GM19193 (cell line): ENCODE results near the gene MPND.

Source experiments
- POLR2A ChIP-seq: IDR thresholded peaks from 4 replicates; pipeline ENCODE4 v1.6.1; 2011; ENCODE audit not compliant: insufficient read depth, insufficient read length; ENCODE audit errors: extremely low read depth

Gene MPND

GRCh38 chr19:4376028-4376670 is 32.8 kb downstream of the MPND start:
- no peak for TF ChIP-seq POLR2A

- no peak for TF ChIP-seq POLR2A
Measured at GRCh38 chr19:4376671-4376990, 33.3 kb downstream of the MPND start.

- TF ChIP-seq POLR2A: no peak
Measured at GRCh38 chr19:4376991-4377781, 33.8 kb downstream of the MPND start.

GRCh38 chr19:4378886-4379285 is 35.5 kb downstream of the MPND start:
- no peak for TF ChIP-seq POLR2A

- TF ChIP-seq POLR2A: no peak
Measured at GRCh38 chr19:4379383-4380253, 36.3 kb downstream of the MPND start.

- TF ChIP-seq POLR2A: no peak
Measured at GRCh38 chr19:4380254-4380727, 36.9 kb downstream of the MPND start.

- TF ChIP-seq POLR2A: no peak
Measured at GRCh38 chr19:4385291-4386040, 42.1 kb downstream of the MPND start.

GRCh38 chr19:4386041-4386782 is 42.9 kb downstream of the MPND start:
- no peak for TF ChIP-seq POLR2A

GRCh38 chr19:4388337-4389063 is 45.1 kb downstream of the MPND start:
- no peak for TF ChIP-seq POLR2A

- TF ChIP-seq POLR2A: no peak
Measured at GRCh38 chr19:4389064-4389375, 45.7 kb downstream of the MPND start.

- no peak for TF ChIP-seq POLR2A
Measured at GRCh38 chr19:4389511-4390016, 46.2 kb downstream of the MPND start.

GRCh38 chr19:4390017-4390566 is 46.7 kb downstream of the MPND start:
- TF ChIP-seq POLR2A: no peak
